GM06990 (cell line): ENCODE results near the gene MT1X.
"Not testable (repeated sequence)": the region's sequence is repeated elsewhere in the genome, so short reads cannot be mapped to it uniquely, and the experiment has no call there.

Experiments
- DNase-seq: peaks from one replicate; pipeline ENCODE4 v3.0.0-alpha.2; 2011; ENCODE audit not compliant: insufficient read length; ENCODE audit errors: extremely low read depth
- H3K27me3 ChIP-seq: replicated peaks from 2 replicates; pipeline ENCODE4 v1.6.0; 2011; ENCODE audit warnings: low read length; ENCODE audit not compliant: control insufficient read depth, insufficient read depth
- H3K36me3 ChIP-seq: 2 replicates; pipeline ENCODE4 v1.5.1; 2011; ENCODE audit warnings: low read length; ENCODE audit not compliant: control insufficient read depth, insufficient read depth
- H3K4me3 ChIP-seq: replicated peaks from 2 replicates; pipeline ENCODE4 v1.5.1; 2011; ENCODE audit warnings: low read depth, mild to moderate bottlenecking, control low read depth, low read length
- CTCF ChIP-seq: IDR thresholded peaks from 2 replicates; pipeline ENCODE4 v1.5.1; 2011; ENCODE audit warnings: low read length, control low read depth, mild to moderate bottlenecking, inconsistent platforms; ENCODE audit not compliant: insufficient read depth, poor library complexity, severe bottlenecking

Gene MT1X

DNA sequence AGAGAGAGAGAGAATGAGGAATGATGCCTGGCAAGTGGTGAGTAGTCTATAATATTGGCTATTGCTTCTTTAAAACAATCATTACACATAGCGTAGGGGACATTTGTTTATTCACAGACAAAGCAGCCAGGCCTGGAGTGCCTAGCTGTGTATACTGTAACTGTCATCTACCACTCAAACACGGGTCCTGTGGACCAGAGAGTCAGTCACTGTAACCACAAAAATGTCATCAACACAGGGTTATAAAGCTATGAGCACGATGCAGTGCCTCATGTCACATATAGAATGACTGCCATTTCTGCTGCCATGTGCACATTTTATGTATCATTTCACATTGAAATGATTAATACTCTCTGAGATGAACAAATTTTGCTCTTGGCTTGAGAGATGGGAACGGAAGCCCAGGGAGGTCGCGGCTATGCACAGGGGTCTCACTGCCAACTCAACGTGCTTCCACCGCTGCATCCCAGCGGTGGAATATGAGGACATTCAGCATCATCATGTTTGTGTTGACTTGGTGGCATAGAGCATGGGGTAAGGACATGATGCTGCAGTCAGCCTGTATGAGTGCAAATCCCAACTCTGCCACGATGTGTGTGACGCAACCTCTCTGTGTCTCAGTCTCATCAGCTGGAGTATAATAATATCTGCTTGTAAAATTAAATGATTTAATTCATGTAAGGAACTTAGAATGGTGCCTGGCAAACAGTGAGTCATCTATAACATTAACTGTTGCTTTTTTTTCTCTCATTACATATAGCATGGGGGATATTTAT is 9.3 kb upstream of the MT1X start:
- Histone ChIP-seq H3K36me3 (no peaks in the 10 kb centered on the region), H3K27me3 (peaks cover 7% of the 10 kb centered on the region), H3K4me3 (no peak overlapping the region)
- DNase-seq: no peak
- TF ChIP-seq CTCF: no peak

GRCh38 chr16:56673921-56674320 is 8.3 kb upstream of the MT1X start:
- no peak overlapping the region for H3K4me3 ChIP-seq
- peak; percentile 62 for TF ChIP-seq CTCF
- H3K36me3 ChIP-seq: no peaks in the 10 kb centered on the region
- peaks cover 4% of the 10 kb centered on the region for H3K27me3 ChIP-seq
- DNase-seq: no peak

- H3K4me3 ChIP-seq, H3K36me3 ChIP-seq, DNase-seq, H3K27me3 ChIP-seq: not testable (repeated sequence)
Measured at GRCh38 chr16:56674570-56674969, 7.7 kb upstream of the MT1X start.

GRCh38 chr16:56675685-56676210 is 6.5 kb upstream of the MT1X start:
- Histone ChIP-seq H3K27me3 (no peaks in the 10 kb centered on the region; the same call in none of the 2 replicates), H3K4me3 (peak overlapping the region; percentile 19; the same call in 1 of the 2 replicates)

GRCh38 chr16:56677474-56677873 is 4.8 kb upstream of the MT1X start:
- no peak for DNase-seq
- Histone ChIP-seq H3K4me3 (no peak overlapping the region), H3K36me3 (no peaks in the 10 kb centered on the region), H3K27me3 (no peaks in the 10 kb centered on the region; the same call in 1 of the 2 replicates)
- no peak for TF ChIP-seq CTCF

More at GRCh38 chr16:56675685-56676210, 6.5 kb upstream of the MT1X start:
- no peak for DNase-seq
- no peaks in the 10 kb centered on the region for H3K36me3 ChIP-seq
- no peak for TF ChIP-seq CTCF

- DNase-seq: no peak
- no peak for TF ChIP-seq CTCF
- H3K36me3 ChIP-seq: no peaks in the 10 kb centered on the region
Measured at GRCh38 chr16:56679078-56679730, 3.1 kb upstream of the MT1X start.

More at GRCh38 chr16:56679078-56679730, 3.1 kb upstream of the MT1X start:
- H3K27me3 ChIP-seq: no peaks in the 10 kb centered on the region
- H3K4me3 ChIP-seq: no peak overlapping the region
